ENCODE measurements around the gene UQCR11.

UQCR11 gene

GRCh38 chr19:1636325-1637236 is 31.3 kb upstream of the UQCR11 start:
- DNase-seq (ENCODE audit: low read depth in 1 of 2, low spot score in 1 of 2), result no peak

- DNase-seq (ENCODE audit: low read depth in 1 of 2, low spot score in 1 of 2), result no peak
These were observed 29.6 kb upstream of the UQCR11 start for GRCh38 chr19:1634938-1635243.

- DNase-seq (ENCODE audit: low read depth in 1 of 2, low spot score in 1 of 2), result no peak
These were observed 29.1 kb upstream of the UQCR11 start for GRCh38 chr19:1634242-1634937.

GRCh38 chr19:1633269-1633826 is 28.1 kb upstream of the UQCR11 start:
- DNase-seq (ENCODE audit: low read depth in 1 of 2, low spot score in 1 of 2), result no peak

- no peak for DNase-seq (ENCODE audit: low read depth in 1 of 2, low spot score in 1 of 2)
These were observed 27.4 kb upstream of the UQCR11 start for GRCh38 chr19:1632462-1633268.

- DNase-seq (ENCODE audit: low read depth in 1 of 2, low spot score in 1 of 2), result no peak
These were observed 26.4 kb upstream of the UQCR11 start for GRCh38 chr19:1631557-1632100.

- DNase-seq (ENCODE audit: low read depth in 1 of 2, low spot score in 1 of 2), result no peak
These were observed 25.5 kb upstream of the UQCR11 start for GRCh38 chr19:1630811-1631210.

- DNase-seq (ENCODE audit: low read depth in 1 of 2, low spot score in 1 of 2), result no peak
These were observed 24.8 kb upstream of the UQCR11 start for GRCh38 chr19:1630012-1630411.

GRCh38 chr19:1629256-1629808 is 24.1 kb upstream of the UQCR11 start:
- DNase-seq (ENCODE audit: low read depth in 1 of 2, low spot score in 1 of 2), result no peak

- no peak for DNase-seq (ENCODE audit: low read depth in 1 of 2, low spot score in 1 of 2)
These were observed 21.9 kb upstream of the UQCR11 start for GRCh38 chr19:1627194-1627593.

GRCh38 chr19:1626417-1627010 is 21.3 kb upstream of the UQCR11 start:
- DNase-seq (ENCODE audit: low read depth in 1 of 2, low spot score in 1 of 2), result no peak

GRCh38 chr19:1624458-1624857 is 19.2 kb upstream of the UQCR11 start:
- DNase-seq (ENCODE audit: low read depth in 1 of 2, low spot score in 1 of 2), result peak in 1 of 2 donors; percentile 20

GRCh38 chr19:1622541-1622940 is 17.3 kb upstream of the UQCR11 start:
- no peak for DNase-seq (ENCODE audit: low read depth in 1 of 2, low spot score in 1 of 2)

- no peak for DNase-seq (ENCODE audit: low read depth in 1 of 2, low spot score in 1 of 2)
These were observed 16.7 kb upstream of the UQCR11 start for GRCh38 chr19:1622007-1622406.

GRCh38 chr19:1621574-1621973 is 16.3 kb upstream of the UQCR11 start:
- DNase-seq (ENCODE audit: low read depth in 1 of 2, low spot score in 1 of 2), result no peak

GRCh38 chr19:1621021-1621420 is 15.8 kb upstream of the UQCR11 start:
- DNase-seq (ENCODE audit: low read depth in 1 of 2, low spot score in 1 of 2), result no peak

GRCh38 chr19:1620502-1620901 is 15.2 kb upstream of the UQCR11 start:
- no peak for DNase-seq (ENCODE audit: low read depth in 1 of 2, low spot score in 1 of 2)

GRCh38 chr19:1619703-1620102 is 14.4 kb upstream of the UQCR11 start:
- DNase-seq (ENCODE audit: low read depth in 1 of 2, low spot score in 1 of 2), result no peak

GRCh38 chr19:1619094-1619439 is 13.8 kb upstream of the UQCR11 start:
- DNase-seq (ENCODE audit: low read depth in 1 of 2, low spot score in 1 of 2), result no peak

Data from activated T-helper 1 cell treated with anti-CD3 and anti-CD28 coated beads, Interleukin-2, amount 50 U/mL, for 16 hours (primary cell).